Fibroblast of lung (primary cell): ENCODE measurements around the gene ATG2A. TPM values are rescaled to one million over a fixed set of nuclear protein-coding genes. Genes with fewer than 3 reads are reported as not detected.
A peak's percentile ranks its signal among the peaks of the same experiment; 100 is the strongest.

ENCODE experiments used
- DNase-seq, 2 donors: peaks; one replicate each; pipeline versions ENCODE4 v3.0.0 to v3.0.0-alpha.2; 2010; ENCODE audit warnings: low read depth in 2 of 2
- H2AFZ ChIP-seq: 2 replicates; pipeline ENCODE4 v1.5.1; 2012; ENCODE audit warnings: low read length, control low read depth, inconsistent platforms
- H3K27ac ChIP-seq: 2 replicates; pipeline ENCODE4 v1.5.1; 2011; ENCODE audit warnings: low read length, control low read depth; ENCODE audit not compliant: insufficient read depth
- H3K27me3 ChIP-seq: 2 replicates; pipeline ENCODE4 v1.5.1; 2011; ENCODE audit warnings: mild to moderate bottlenecking, low read length; ENCODE audit not compliant: control insufficient read depth, insufficient read depth
- H3K36me3 ChIP-seq: 2 replicates; pipeline ENCODE4 v1.5.1; 2011; ENCODE audit warnings: low read length; ENCODE audit not compliant: control insufficient read depth, insufficient read depth
- H3K4me1 ChIP-seq: 2 replicates; pipeline ENCODE4 v1.5.1; 2011; ENCODE audit warnings: low read length; ENCODE audit not compliant: control insufficient read depth, insufficient read depth; ENCODE audit errors: extremely low read depth
- H3K4me2 ChIP-seq: 2 replicates; pipeline ENCODE4 v1.5.1; 2011; ENCODE audit warnings: low read length, control low read depth; ENCODE audit not compliant: insufficient read depth; ENCODE audit errors: extremely low read depth
- H3K4me3 ChIP-seq, 4 experiments: fragments of 200-600 bp in 1 of 4; sonication (generic) in 1 of 4; replicated peaks in 1 of 4; 2 replicates each; pipeline ENCODE4 v1.5.1; 2011 to 2016; ENCODE audit warnings: low read length in 4 of 4, low read depth in 3 of 4, mild to moderate bottlenecking in 3 of 4, control low read depth in 2 of 4, inconsistent platforms in 1 of 4, mixed read lengths in 1 of 4; ENCODE audit not compliant: insufficient read depth in 1 of 4; ENCODE audit errors: control extremely low read depth in 1 of 4
- H3K79me2 ChIP-seq: 2 replicates; pipeline ENCODE4 v1.5.1; 2012; ENCODE audit warnings: mild to moderate bottlenecking, low read length, inconsistent platforms; ENCODE audit not compliant: control insufficient read depth, insufficient read depth
- H3K9ac ChIP-seq: 2 replicates; pipeline ENCODE4 v1.5.1; 2011; ENCODE audit warnings: mild to moderate bottlenecking, low read length, control low read depth; ENCODE audit not compliant: insufficient read depth
- H3K9me3 ChIP-seq: 2 replicates; pipeline ENCODE4 v1.5.1; 2012; ENCODE audit warnings: low read depth, low read length; ENCODE audit not compliant: control insufficient read depth, insufficient read depth
- H4K20me1 ChIP-seq: 2 replicates; pipeline ENCODE4 v1.5.1; 2011; ENCODE audit warnings: low read length; ENCODE audit not compliant: control insufficient read depth, insufficient read depth; ENCODE audit errors: extremely low read depth
- EZH2 ChIP-seq: IDR thresholded peaks from 2 replicates; pipeline ENCODE4 v1.5.1; 2012; ENCODE audit warnings: low read length, control low read depth, mild to moderate bottlenecking; ENCODE audit errors: missing control alignments
- polyA plus RNA-seq, 2 donors: library from polyadenylated mRNA; depleted of rRNA in 1 of 2; stranded (reverse) in 1 of 2; unstranded in 1 of 2; fragments of >200 nt; gene quantifications; 2 replicates each; pipeline ENCODE4 v1.2.1, GENCODE V29; 2011 to 2012; ENCODE audit warnings: missing spikeins in 1 of 2
- total RNA-seq: library from RNA; depleted of rRNA; stranded (reverse); fragments of >200 nt; gene quantifications from 2 replicates; pipeline ENCODE4 v1.2.1, GENCODE V29; 2014
- TF ChIP-seq, protein P1 (sequence below), 2 donors: IDR thresholded peaks in 1 of 2; conservative IDR thresholded peaks in 1 of 2; 1 replicate in 1 of 2; 2 replicates in 1 of 2; pipeline ENCODE4 v1.5.1; 2011 to 2012; ENCODE audit warnings: low read length in 2 of 2, control low read depth in 1 of 2, inconsistent platforms in 1 of 2, low read depth in 1 of 2, mild to moderate bottlenecking in 1 of 2

The ATG2A gene
- total and polyA plus RNA-seq, 2 donors (not counting 1 experiment from before 2014, with no cell fraction given), result 3.1 to 9.9 TPM

DNA sequence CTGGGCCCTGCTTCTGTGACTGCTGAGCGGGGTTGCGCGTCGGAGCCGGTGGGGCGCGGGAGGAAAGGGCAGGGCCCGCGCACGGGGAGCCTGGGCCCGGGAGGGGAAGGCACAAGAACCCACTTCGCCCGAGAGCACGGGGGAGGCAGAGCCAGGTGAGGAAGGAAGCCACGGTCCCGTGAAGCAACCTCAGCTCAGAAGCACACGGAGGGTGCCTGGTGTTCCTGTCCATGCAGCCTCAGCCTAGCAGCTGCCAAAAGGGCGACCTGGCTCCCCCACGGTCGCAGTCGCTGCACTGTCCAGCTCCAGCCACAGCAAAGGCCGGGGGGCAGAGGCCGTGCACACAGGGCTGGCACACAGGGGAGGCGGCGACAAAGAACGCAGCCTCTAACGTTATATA, 63.3 kb downstream of the ATG2A start:
- no peak for DNase-seq
- Histone ChIP-seq H3K36me3 (peaks cover 46% of the 10 kb centered on the region), H3K27me3 (no peaks in the 10 kb centered on the region), H3K79me2 (peaks cover 43% of the 10 kb centered on the region), H2AFZ (no peak overlapping the region), H3K9ac (no peak overlapping the region), H3K9me3 (no peaks in the 10 kb centered on the region), H4K20me1 (no peaks in the 10 kb centered on the region), H3K4me3 (no peak overlapping the region), H3K4me2 (no peak overlapping the region), H3K27ac (peak overlapping the region; percentile 98), H3K4me1 (peaks cover 44% of the 10 kb centered on the region)
- TF ChIP-seq, protein P1, sequence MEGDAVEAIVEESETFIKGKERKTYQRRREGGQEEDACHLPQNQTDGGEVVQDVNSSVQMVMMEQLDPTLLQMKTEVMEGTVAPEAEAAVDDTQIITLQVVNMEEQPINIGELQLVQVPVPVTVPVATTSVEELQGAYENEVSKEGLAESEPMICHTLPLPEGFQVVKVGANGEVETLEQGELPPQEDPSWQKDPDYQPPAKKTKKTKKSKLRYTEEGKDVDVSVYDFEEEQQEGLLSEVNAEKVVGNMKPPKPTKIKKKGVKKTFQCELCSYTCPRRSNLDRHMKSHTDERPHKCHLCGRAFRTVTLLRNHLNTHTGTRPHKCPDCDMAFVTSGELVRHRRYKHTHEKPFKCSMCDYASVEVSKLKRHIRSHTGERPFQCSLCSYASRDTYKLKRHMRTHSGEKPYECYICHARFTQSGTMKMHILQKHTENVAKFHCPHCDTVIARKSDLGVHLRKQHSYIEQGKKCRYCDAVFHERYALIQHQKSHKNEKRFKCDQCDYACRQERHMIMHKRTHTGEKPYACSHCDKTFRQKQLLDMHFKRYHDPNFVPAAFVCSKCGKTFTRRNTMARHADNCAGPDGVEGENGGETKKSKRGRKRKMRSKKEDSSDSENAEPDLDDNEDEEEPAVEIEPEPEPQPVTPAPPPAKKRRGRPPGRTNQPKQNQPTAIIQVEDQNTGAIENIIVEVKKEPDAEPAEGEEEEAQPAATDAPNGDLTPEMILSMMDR (conservative IDR thresholded peaks at IDR 0.05 in 1 of 2, IDR thresholded peaks at IDR 0.05 in 1 of 2; ENCODE audit: low read depth in 1 of 2, low read length in 2 of 2), result no peak
- no peak for TF ChIP-seq EZH2

DNA sequence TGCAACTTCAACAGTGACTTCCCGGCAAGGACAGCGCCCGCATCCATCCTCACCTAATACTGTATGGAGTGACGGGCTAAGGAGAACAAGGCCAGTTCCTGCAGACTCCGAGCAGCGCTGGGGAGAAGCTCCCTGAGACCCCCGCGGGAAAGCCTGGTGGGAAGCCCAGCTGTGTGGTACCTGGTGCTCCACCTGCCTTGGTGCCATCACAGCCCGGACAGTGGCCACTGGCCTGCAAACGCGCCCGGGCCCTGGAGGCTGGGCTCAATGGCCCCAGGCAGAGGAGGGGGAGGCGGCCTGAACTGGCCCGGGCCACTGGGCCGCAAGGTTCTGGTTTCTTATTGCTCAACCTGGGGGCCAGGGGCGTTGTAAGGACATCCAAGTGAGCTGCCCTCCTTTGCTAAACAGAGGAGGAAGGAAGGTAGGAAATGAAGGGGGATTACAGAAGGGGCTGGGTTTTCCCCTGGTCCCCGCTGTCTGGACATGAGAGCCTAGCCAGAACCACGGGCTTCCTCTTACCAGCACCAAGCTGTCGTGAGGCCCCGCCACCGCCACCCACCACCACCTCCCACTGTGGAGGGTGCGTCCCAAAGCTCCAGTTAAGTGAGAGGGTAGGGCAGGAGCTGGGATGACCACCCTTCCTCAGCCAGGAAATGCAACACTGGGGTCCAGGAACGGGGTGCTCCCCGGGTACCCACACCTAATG, 64.1 kb downstream of the ATG2A start:
- Histone ChIP-seq H3K27ac (peak overlapping the region; percentile 36), H3K4me1 (peaks cover 41% of the 10 kb centered on the region)

DNA sequence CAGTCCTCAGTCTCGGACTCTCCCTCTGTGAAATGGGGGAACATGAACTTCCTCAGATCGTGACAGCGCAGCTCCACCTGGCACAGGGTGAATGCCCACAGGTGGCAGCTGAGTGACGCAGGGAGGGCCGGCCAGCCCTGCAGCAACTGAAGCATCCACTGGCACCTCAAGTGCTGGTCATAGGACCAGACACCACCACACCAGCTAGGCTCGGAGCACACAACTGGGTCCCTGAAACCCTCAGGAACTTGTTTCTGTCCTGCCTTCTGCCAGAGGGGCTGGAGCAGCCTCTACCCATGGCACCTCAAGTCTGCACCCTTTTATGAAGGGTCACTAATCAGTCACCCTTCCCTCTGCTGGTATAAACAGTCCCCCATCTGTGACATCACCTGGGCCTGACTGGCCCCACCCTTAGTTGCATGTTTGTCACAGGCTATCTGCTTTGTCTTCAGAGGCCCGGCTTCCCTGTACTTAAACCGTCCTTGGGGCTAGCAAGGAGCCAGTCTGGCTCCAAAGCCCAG, 65.1 kb downstream of the ATG2A start:
- H3K79me2 ChIP-seq, result peaks cover 33% of the 10 kb centered on the region
- no peak overlapping the region for H3K4me3 ChIP-seq
- H4K20me1 ChIP-seq, result no peaks in the 10 kb centered on the region

More for the DNA sequence above, 64.1 kb downstream of the ATG2A start:
- no peaks in the 10 kb centered on the region for H4K20me1 ChIP-seq
- no peaks in the 10 kb centered on the region for H3K27me3 ChIP-seq
- H3K9ac ChIP-seq, result no peak overlapping the region
- no peak overlapping the region for H2AFZ ChIP-seq
- H3K79me2 ChIP-seq, result peaks cover 39% of the 10 kb centered on the region
- DNase-seq, result no peak
- TF ChIP-seq, protein P1 (conservative IDR thresholded peaks at IDR 0.05 in 1 of 2, IDR thresholded peaks at IDR 0.05 in 1 of 2; ENCODE audit: low read depth in 1 of 2, low read length in 2 of 2), result no peak
- TF ChIP-seq EZH2, result no peak
- no peaks in the 10 kb centered on the region for H3K9me3 ChIP-seq
- H3K36me3 ChIP-seq, result peaks cover 42% of the 10 kb centered on the region
- no peak overlapping the region for H3K4me3 ChIP-seq
- no peak overlapping the region for H3K4me2 ChIP-seq

More for the DNA sequence above, 65.1 kb downstream of the ATG2A start:
- no peak overlapping the region for H2AFZ ChIP-seq
- H3K27me3 ChIP-seq, result no peaks in the 10 kb centered on the region
- H3K4me2 ChIP-seq, result no peak overlapping the region
- no peak for DNase-seq
- H3K27ac ChIP-seq, result peak overlapping the region; percentile 1
- H3K4me1 ChIP-seq, result peaks cover 41% of the 10 kb centered on the region
- no peaks in the 10 kb centered on the region for H3K9me3 ChIP-seq
- TF ChIP-seq, protein P1 (conservative IDR thresholded peaks at IDR 0.05 in 1 of 2, IDR thresholded peaks at IDR 0.05 in 1 of 2; ENCODE audit: low read depth in 1 of 2, low read length in 2 of 2), result no peak
- no peak for TF ChIP-seq EZH2
- no peak overlapping the region for H3K9ac ChIP-seq
- H3K36me3 ChIP-seq, result peaks cover 37% of the 10 kb centered on the region
